ENCODE data around the gene MRC1. TPM values are rescaled to one million over a fixed set of nuclear protein-coding genes. Genes with fewer than 3 reads are reported as not detected.

MRC1 gene
- total RNA-seq, 1 experiment from 2014 or later: 0.37 TPM

- CTCF ChIA-PET: interaction anchor here (0.9 to 2.3 kb wide), 5 partner anchors 24 to 343 kb away, joined by 3 to 7 read pairs (median 4); no protein-coding TSS in a partner anchor
- RAD21 ChIA-PET (ENCODE audit: low non-redundant PET in 1 of 2, low total read pairs in 2 of 2, uncharacterized antibody in 2 of 2, unreplicated experiment in 2 of 2): no interaction called here
These were observed 64.8 kb downstream of the MRC1 start for GRCh38 chr10:17873946-17874345.

More at GRCh38 chr10:17873946-17874345, 64.8 kb downstream of the MRC1 start:
- BruUV-seq (replicated peaks): no TSS peak
- DNase-seq (ENCODE audit: low read depth, low spot score): no peak
- Histone ChIP-seq H3K9ac (ENCODE audit: low read length) (no peak overlapping the region), H3K79me2 (ENCODE audit: insufficient read depth, low read length) (no peaks in the 10 kb centered on the region), H2AFZ (ENCODE audit: low read depth, low read length, poor library complexity, severe bottlenecking) (no peak overlapping the region), H3K36me3 (ENCODE audit: control insufficient read depth in 1 of 2, insufficient read depth in 2 of 2, low read length in 2 of 2) (no peaks in the 10 kb centered on the region), H3K9me2 (ENCODE audit: insufficient read depth) (no peaks in the 10 kb centered on the region), H3K4me3 (replicated peaks in 1 of 2; ENCODE audit: low read depth in 1 of 2, low read length in 2 of 2) (no peak overlapping the region), H3K9me3 (ENCODE audit: control insufficient read depth in 1 of 2, insufficient read depth in 1 of 2, low read depth in 1 of 2, low read length in 2 of 2) (no peaks in the 10 kb centered on the region), H3K4me1 (ENCODE audit: control insufficient read depth in 1 of 2, insufficient read depth in 2 of 2, low read length in 2 of 2) (no peaks in the 10 kb centered on the region), H4K20me1 (ENCODE audit: insufficient read depth) (no peaks in the 10 kb centered on the region), H3K27ac (ENCODE audit: low read depth, low read length) (no peak overlapping the region), H3K27me3 (ENCODE audit: insufficient read depth, low read length) (no peaks in the 10 kb centered on the region), H3K4me2 (ENCODE audit: low read length) (no peak overlapping the region)
- no peak for ATAC-seq
- POLR2A ChIA-PET: no interaction called here
- TF ChIP-seq TCF7L2 (IDR thresholded peaks at IDR 0.05; ENCODE audit: borderline replicate concordance, extremely low read depth, insufficient read depth, insufficient read length) (no peak), YY1 (IDR thresholded peaks at IDR 0.05; ENCODE audit: extremely low read depth, insufficient replicate concordance, low read depth, low read length) (no peak), EZH2 (IDR thresholded peaks at IDR 0.05) (no peak), SP1 (IDR thresholded peaks at IDR 0.05; ENCODE audit: low read depth) (no peak), RAD21 (IDR thresholded peaks at IDR 0.05; ENCODE audit: low read depth) (no peak), ATF3 (IDR thresholded peaks at IDR 0.05) (no peak), ZNF274 (IDR thresholded peaks at IDR 0.05; ENCODE audit: low read depth, low read length) (no peak), MAX (IDR thresholded peaks at IDR 0.05) (no peak), REST (IDR thresholded peaks at IDR 0.05; ENCODE audit: low read depth) (no peak), SIN3A (IDR thresholded peaks at IDR 0.05; ENCODE audit: low read depth) (no peak)
- intact Hi-C loops (cut with micrococcal nuclease): no loop called here

Data from HCT116 (cell line).